Caco-2 (cell line): ENCODE data around the gene RPL37A. TPM values are rescaled to one million over a fixed set of nuclear protein-coding genes. Genes with fewer than 3 reads are reported as not detected.

Source experiments
- BruUV-seq: library from RNA; stranded (reverse); fragments of 400-500 nt; replicated peaks from 2 replicates; lab custom pipeline; 2021; lab: Mats Ljungman, UMichigan
- CTCF ChIA-PET: fragments of 300-600 bp; sonication (Branson Sonifier 250); formaldehyde crosslinking; loops from one replicate; lab custom pipeline; 2022; ENCODE audit warnings: antibody characterized with exemption; lab: Charles Lee
- POLR2A ChIA-PET: fragments of 300-600 bp; sonication (Branson Sonifier 250); formaldehyde crosslinking; loops from one replicate; lab custom pipeline; 2022; ENCODE audit warnings: antibody characterized with exemption; lab: Charles Lee
- DNase-seq, 2 experiments: peaks; one replicate each; pipeline versions ENCODE4 v3.0.0 to v3.0.0-alpha.2; 2020 to 2022
- H3K27me3 ChIP-seq: replicated peaks from 2 replicates; pipeline ENCODE4 v1.6.0; 2011; ENCODE audit warnings: low read length; ENCODE audit not compliant: control insufficient read depth, insufficient read depth
- H3K36me3 ChIP-seq: 2 replicates; pipeline ENCODE4 v1.5.1; 2011; ENCODE audit warnings: low read length; ENCODE audit not compliant: control insufficient read depth, insufficient read depth
- H3K4me1 ChIP-seq: fragments of 250-450 bp; sonication (Bioruptor Pico); 2 replicates; pipeline ENCODE4 v1.5.1; 2020; ENCODE audit warnings: mild to moderate bottlenecking
- H3K4me3 ChIP-seq: 2 replicates; pipeline ENCODE4 v1.5.1; 2011; ENCODE audit warnings: low read depth, mild to moderate bottlenecking, control low read depth, low read length
- H3K9me3 ChIP-seq: fragments of 250-450 bp; sonication (Bioruptor Pico); 2 replicates; pipeline ENCODE4 v1.5.1; 2020; ENCODE audit warnings: mild to moderate bottlenecking, moderate library complexity
- H3K27ac Mint-ChIP-seq: one replicate; pipeline ENCODE4 v1.8.0; 2022; ENCODE audit warnings: mixed read lengths; ENCODE audit not compliant: unreplicated experiment
- H3K27me3 Mint-ChIP-seq: one replicate; pipeline ENCODE4 v1.8.0; 2022; ENCODE audit warnings: mixed read lengths; ENCODE audit not compliant: insufficient read depth, unreplicated experiment
- H3K36me3 Mint-ChIP-seq: one replicate; pipeline ENCODE4 v1.8.0; 2022; ENCODE audit warnings: mild to moderate bottlenecking, mixed read lengths; ENCODE audit not compliant: insufficient read depth, unreplicated experiment
- H3K4me1 Mint-ChIP-seq: one replicate; pipeline ENCODE4 v1.8.0; 2022; ENCODE audit warnings: low read depth, mixed read lengths; ENCODE audit not compliant: unreplicated experiment
- H3K4me3 Mint-ChIP-seq: one replicate; pipeline ENCODE4 v1.8.0; 2022; ENCODE audit warnings: mild to moderate bottlenecking, moderate library complexity, mixed read lengths; ENCODE audit not compliant: unreplicated experiment
- H3K9me3 Mint-ChIP-seq: one replicate; pipeline ENCODE4 v1.8.0; 2022; ENCODE audit warnings: mixed read lengths; ENCODE audit not compliant: unreplicated experiment
- intact Hi-C: fragments of 100-400 bp; cut with micrococcal nuclease; formaldehyde crosslinking; loops from one replicate; pipeline ENCODE4 v1.10.0; 2022; ENCODE audit not compliant: unreplicated experiment
- total RNA-seq: library from RNA; stranded (reverse); gene quantifications from 2 replicates; pipeline ENCODE4 v1.2.3, GENCODE V29; 2022
- TF ChIP-seq, protein P1 (sequence below), 2 experiments: fragments of 200-600 bp in 1 of 2; IDR thresholded peaks; 1 replicate in 1 of 2; 2 replicates in 1 of 2; pipeline versions ENCODE4 v1.5.1 to v1.8.0; 2011 to 2022; ENCODE audit warnings: antibody characterized with exemption in 1 of 2, control low read depth in 1 of 2, inconsistent platforms in 1 of 2, low read depth in 1 of 2, low read length in 1 of 2, mild to moderate bottlenecking in 1 of 2, moderate library complexity in 1 of 2; ENCODE audit not compliant: insufficient read depth in 1 of 2, severe bottlenecking in 1 of 2, unreplicated experiment in 1 of 2

Gene RPL37A
- total RNA-seq, 1 experiment from 2014 or later = 2,873 TPM

DNA sequence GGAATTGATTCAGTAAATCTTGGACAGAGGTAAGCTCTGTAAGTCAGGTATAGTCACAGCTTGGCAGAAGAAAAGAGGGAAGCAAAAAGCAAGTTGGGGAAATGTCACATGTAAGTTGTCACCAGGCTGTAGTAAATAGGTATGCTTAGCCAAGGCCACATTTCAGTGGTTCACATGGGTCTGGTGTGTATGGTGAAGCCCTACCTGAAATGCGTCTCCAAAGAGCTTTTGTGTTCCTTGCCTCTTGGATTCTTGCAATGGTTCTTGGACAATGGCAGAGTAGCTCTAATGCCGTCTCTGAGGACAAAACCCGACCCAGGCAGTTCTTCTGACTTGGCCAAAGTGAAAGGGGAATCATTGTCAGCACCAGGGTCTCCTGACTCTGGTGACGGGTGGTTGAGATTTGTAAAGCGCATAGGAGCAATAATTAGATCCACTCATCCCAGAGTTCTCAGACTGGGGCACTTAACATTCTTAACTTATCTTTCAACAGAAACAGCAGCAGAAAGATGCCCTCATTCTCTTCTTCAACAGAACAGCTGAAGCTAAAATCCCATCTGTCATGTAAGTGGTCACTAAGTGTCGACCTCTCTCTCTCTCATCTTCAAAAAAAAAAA is 34.4 kb upstream of the RPL37A start:
- Mint-ChIP-seq H3K27me3 (no peaks in the 10 kb centered on the region), H3K36me3 (no peaks in the 10 kb centered on the region), H3K4me1 (no peaks in the 10 kb centered on the region), H3K9me3 (no peaks in the 10 kb centered on the region), H3K4me3 (no peak overlapping the region), H3K27ac (no peak overlapping the region)
- no peaks in the 10 kb centered on the region for H3K9me3 ChIP-seq
- CTCF ChIA-PET = no interaction called here
- no TSS peak for BruUV-seq
- DNase-seq = no peak
- intact Hi-C loops = no loop called here
- TF ChIP-seq, protein P1, sequence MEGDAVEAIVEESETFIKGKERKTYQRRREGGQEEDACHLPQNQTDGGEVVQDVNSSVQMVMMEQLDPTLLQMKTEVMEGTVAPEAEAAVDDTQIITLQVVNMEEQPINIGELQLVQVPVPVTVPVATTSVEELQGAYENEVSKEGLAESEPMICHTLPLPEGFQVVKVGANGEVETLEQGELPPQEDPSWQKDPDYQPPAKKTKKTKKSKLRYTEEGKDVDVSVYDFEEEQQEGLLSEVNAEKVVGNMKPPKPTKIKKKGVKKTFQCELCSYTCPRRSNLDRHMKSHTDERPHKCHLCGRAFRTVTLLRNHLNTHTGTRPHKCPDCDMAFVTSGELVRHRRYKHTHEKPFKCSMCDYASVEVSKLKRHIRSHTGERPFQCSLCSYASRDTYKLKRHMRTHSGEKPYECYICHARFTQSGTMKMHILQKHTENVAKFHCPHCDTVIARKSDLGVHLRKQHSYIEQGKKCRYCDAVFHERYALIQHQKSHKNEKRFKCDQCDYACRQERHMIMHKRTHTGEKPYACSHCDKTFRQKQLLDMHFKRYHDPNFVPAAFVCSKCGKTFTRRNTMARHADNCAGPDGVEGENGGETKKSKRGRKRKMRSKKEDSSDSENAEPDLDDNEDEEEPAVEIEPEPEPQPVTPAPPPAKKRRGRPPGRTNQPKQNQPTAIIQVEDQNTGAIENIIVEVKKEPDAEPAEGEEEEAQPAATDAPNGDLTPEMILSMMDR (IDR thresholded peaks at IDR 0.05; ENCODE audit: insufficient read depth in 1 of 2, low read depth in 1 of 2, low read length in 1 of 2, severe bottlenecking in 1 of 2, unreplicated experiment in 1 of 2) = no peak
- H3K36me3 ChIP-seq = no peaks in the 10 kb centered on the region
- H3K4me1 ChIP-seq = no peaks in the 10 kb centered on the region
- H3K4me3 ChIP-seq = no peak overlapping the region
- H3K27me3 ChIP-seq = no peaks in the 10 kb centered on the region
- POLR2A ChIA-PET = no interaction called here

DNA sequence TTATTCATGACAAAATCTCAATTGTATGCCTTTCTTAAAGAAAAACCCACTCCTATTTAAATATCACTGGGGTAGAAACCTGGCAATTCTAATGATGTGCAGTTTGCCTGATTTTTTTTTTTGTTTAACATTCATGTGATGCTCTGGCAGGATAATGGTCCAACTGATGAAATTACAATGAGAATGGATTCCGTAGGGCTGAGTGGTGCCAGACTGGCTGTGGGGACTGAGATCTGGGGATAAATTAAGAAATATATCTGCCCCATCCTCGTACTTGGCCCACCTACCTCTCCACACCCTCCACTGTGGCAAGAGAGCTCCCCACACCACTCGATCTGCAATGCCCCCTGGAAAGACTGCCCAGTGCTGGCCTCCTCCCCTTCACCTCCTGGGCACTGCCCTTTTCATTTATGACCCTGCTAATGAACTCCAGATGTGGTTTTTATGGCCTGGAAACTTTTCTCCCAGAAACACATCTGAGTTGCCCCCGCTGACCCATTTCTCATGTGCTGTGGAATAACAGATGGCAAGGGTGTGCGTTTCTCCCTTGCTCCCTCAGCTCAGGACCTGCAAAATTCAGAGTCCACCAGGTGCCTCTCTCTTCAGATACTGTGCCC is 33.0 kb upstream of the RPL37A start:
- H3K27me3 ChIP-seq = no peaks in the 10 kb centered on the region
- H3K4me3 ChIP-seq = no peak overlapping the region
- H3K27ac Mint-ChIP-seq = no peak overlapping the region
- POLR2A ChIA-PET = no interaction called here
- CTCF ChIA-PET = no interaction called here
- no peaks in the 10 kb centered on the region for H3K4me1 ChIP-seq
- TF ChIP-seq, protein P1 (IDR thresholded peaks at IDR 0.05; ENCODE audit: insufficient read depth in 1 of 2, low read depth in 1 of 2, low read length in 1 of 2, severe bottlenecking in 1 of 2, unreplicated experiment in 1 of 2) = no peak
- BruUV-seq = no TSS peak
- intact Hi-C loops = no loop called here
- H3K9me3 ChIP-seq = no peaks in the 10 kb centered on the region
- no peak overlapping the region for H3K4me3 Mint-ChIP-seq
- H3K27me3 Mint-ChIP-seq = no peaks in the 10 kb centered on the region
- H3K36me3 Mint-ChIP-seq = no peaks in the 10 kb centered on the region
- no peak for DNase-seq
- no peaks in the 10 kb centered on the region for H3K9me3 Mint-ChIP-seq
- H3K36me3 ChIP-seq = no peaks in the 10 kb centered on the region
- no peaks in the 10 kb centered on the region for H3K4me1 Mint-ChIP-seq

DNA sequence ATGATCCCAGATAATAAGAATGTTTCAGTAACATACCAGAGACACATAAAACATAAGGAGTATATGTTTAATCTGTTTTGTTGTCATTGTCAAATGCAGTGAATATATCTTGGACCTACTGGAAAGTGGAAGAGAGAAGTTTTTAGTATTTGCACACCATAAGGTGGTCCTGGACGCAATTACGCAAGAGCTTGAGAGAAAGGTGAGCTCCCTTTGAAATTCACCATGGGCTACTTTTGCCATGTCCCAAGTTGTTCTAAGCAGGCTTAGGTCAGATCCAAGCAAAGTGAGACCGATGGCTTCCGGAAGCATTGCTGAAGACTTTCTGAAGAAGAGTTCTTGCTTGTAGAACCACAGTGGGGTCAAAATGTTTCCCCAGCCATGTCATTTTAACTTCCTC is 30.8 kb upstream of the RPL37A start:
- Mint-ChIP-seq H3K27ac (no peak overlapping the region), H3K9me3 (no peaks in the 10 kb centered on the region), H3K27me3 (no peaks in the 10 kb centered on the region), H3K4me1 (no peaks in the 10 kb centered on the region), H3K36me3 (no peaks in the 10 kb centered on the region), H3K4me3 (no peak overlapping the region)
- BruUV-seq = no TSS peak
- no peak overlapping the region for H3K4me3 ChIP-seq
- intact Hi-C loops = no loop called here
- no peak for DNase-seq
- H3K27me3 ChIP-seq = no peaks in the 10 kb centered on the region
- no peaks in the 10 kb centered on the region for H3K4me1 ChIP-seq
- no peaks in the 10 kb centered on the region for H3K36me3 ChIP-seq
- ChIA-PET POLR2A (no interaction called here), CTCF (no interaction called here)
- no peaks in the 10 kb centered on the region for H3K9me3 ChIP-seq
- TF ChIP-seq, protein P1 (IDR thresholded peaks at IDR 0.05; ENCODE audit: insufficient read depth in 1 of 2, low read depth in 1 of 2, low read length in 1 of 2, severe bottlenecking in 1 of 2, unreplicated experiment in 1 of 2) = no peak
